AG04450 (cell line): ENCODE results near the gene MPHOSPH9. TPM values are rescaled to one million over a fixed set of nuclear protein-coding genes. Genes with fewer than 3 reads are reported as not detected.

Experiments used
- CTCF ChIA-PET: fragments of 300-600, 350-600 bp; formaldehyde crosslinking; extraction: SDS; loops from one replicate; lab custom pipeline; 2022; ENCODE audit warnings: antibody characterized with exemption, inconsistent platforms; lab: Charles Lee
- POLR2A ChIA-PET: fragments of 350-600 bp; formaldehyde crosslinking; extraction: SDS; loops from one replicate; lab custom pipeline; 2021; ENCODE audit warnings: antibody characterized with exemption, inconsistent platforms; lab: Yijun Ruan, JAX
- DNase-seq: peaks from one replicate; pipeline ENCODE4 v3.0.0-alpha.2; 2011; ENCODE audit warnings: low read depth, low spot score
- H3K27ac ChIP-seq: one replicate; pipeline ENCODE4 v1.5.1; 2012; ENCODE audit warnings: low read depth, low read length, control low read depth
- H3K27me3 ChIP-seq: one replicate; pipeline ENCODE4 v1.6.0; 2012; ENCODE audit warnings: low read length; ENCODE audit not compliant: control insufficient read depth, insufficient read depth
- H3K4me3 ChIP-seq: 2 replicates; pipeline ENCODE4 v1.5.1; 2011; ENCODE audit warnings: mild to moderate bottlenecking, low read depth, low read length, control low read depth
- H3K9me3 ChIP-seq: 2 replicates; pipeline ENCODE4 v1.5.1; 2012; ENCODE audit warnings: low read length; ENCODE audit not compliant: control insufficient read depth, insufficient read depth
- polyA plus RNA-seq: library from polyadenylated mRNA; depleted of rRNA; stranded (reverse); fragments of >200 nt; gene quantifications from 2 replicates; pipeline ENCODE4 v1.2.3, GENCODE V29; 2011
- TF ChIP-seq, protein P1 (sequence below): IDR thresholded peaks from 2 replicates; pipeline ENCODE4 v1.5.1; 2011; ENCODE audit warnings: low read depth, low read length, control low read depth, inconsistent platforms

Gene MPHOSPH9
- polyA plus RNA-seq, 1 experiment = 20.3 TPM

GRCh38 chr12:123238330-123238682 is 5.4 kb upstream of the MPHOSPH9 start:
- no peak overlapping the region for H3K27ac ChIP-seq
- no peak for DNase-seq
- H3K9me3 ChIP-seq = no peaks in the 10 kb centered on the region; the same call in 1 of the 2 replicates
- H3K4me3 ChIP-seq = no peak overlapping the region
- POLR2A ChIA-PET = interaction anchor here (0.7 to 1.2 kb wide), 2 partner anchors 195 to 402 kb away, joined by 3 read pairs; no protein-coding TSS in a partner anchor
- H3K27me3 ChIP-seq = no peaks in the 10 kb centered on the region
- CTCF ChIA-PET = interaction anchor here (0.5 to 2.6 kb wide), 46 partner anchors 9 to 600 kb away, joined by 3 to 41 read pairs (median 4); partner anchors contain the start of genes ABCB9 and OGFOD2
- TF ChIP-seq, protein P1, sequence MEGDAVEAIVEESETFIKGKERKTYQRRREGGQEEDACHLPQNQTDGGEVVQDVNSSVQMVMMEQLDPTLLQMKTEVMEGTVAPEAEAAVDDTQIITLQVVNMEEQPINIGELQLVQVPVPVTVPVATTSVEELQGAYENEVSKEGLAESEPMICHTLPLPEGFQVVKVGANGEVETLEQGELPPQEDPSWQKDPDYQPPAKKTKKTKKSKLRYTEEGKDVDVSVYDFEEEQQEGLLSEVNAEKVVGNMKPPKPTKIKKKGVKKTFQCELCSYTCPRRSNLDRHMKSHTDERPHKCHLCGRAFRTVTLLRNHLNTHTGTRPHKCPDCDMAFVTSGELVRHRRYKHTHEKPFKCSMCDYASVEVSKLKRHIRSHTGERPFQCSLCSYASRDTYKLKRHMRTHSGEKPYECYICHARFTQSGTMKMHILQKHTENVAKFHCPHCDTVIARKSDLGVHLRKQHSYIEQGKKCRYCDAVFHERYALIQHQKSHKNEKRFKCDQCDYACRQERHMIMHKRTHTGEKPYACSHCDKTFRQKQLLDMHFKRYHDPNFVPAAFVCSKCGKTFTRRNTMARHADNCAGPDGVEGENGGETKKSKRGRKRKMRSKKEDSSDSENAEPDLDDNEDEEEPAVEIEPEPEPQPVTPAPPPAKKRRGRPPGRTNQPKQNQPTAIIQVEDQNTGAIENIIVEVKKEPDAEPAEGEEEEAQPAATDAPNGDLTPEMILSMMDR = no peak

DNA sequence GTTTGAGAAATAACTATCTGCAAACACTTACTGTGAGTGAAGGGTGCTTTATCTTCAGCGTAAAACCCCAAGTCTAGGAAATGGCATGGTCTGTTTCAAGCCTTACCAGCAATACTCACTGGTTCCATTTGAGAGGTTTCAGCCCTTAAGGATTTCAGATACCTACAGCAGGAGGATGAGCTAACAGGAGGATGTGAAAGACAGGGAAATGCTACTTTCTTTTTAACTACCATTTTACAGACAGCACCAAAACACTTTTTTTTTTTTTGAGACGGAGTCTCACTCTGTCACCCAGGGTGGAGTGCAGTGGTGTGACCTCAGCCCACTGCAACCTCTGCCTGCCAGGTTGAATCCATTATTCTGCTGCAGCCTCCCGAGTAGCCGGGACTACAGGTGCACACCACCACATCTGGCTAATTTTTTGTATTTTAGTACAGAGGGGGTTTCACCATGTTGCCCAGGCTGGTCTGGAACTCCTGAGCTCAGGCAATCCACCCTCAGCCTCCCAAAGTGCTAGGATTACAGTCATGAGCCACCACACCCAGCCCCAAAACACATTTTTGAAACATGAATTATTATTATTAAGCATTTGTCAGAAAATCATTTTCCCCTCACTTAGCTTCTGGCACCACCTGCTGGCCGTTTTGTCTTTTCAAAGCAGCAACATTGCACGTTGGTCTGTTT is 4.8 kb upstream of the MPHOSPH9 start:
- H3K27me3 ChIP-seq = no peaks in the 10 kb centered on the region
- ChIA-PET POLR2A (interaction anchor here (0.7 to 1.2 kb wide), 2 partner anchors 195 to 402 kb away, joined by 3 read pairs; no protein-coding TSS in a partner anchor), CTCF (interaction anchor here (0.5 to 2.6 kb wide), 50 partner anchors 9 to 600 kb away, joined by 3 to 41 read pairs (median 4); partner anchors contain the start of genes ABCB9 and OGFOD2)
- peak; percentile 21 for DNase-seq
- H3K4me3 ChIP-seq = no peak overlapping the region
- no peak overlapping the region for H3K27ac ChIP-seq
- TF ChIP-seq, protein P1 = peak; percentile 83
- H3K9me3 ChIP-seq = no peaks in the 10 kb centered on the region; the same call in 1 of the 2 replicates

DNA sequence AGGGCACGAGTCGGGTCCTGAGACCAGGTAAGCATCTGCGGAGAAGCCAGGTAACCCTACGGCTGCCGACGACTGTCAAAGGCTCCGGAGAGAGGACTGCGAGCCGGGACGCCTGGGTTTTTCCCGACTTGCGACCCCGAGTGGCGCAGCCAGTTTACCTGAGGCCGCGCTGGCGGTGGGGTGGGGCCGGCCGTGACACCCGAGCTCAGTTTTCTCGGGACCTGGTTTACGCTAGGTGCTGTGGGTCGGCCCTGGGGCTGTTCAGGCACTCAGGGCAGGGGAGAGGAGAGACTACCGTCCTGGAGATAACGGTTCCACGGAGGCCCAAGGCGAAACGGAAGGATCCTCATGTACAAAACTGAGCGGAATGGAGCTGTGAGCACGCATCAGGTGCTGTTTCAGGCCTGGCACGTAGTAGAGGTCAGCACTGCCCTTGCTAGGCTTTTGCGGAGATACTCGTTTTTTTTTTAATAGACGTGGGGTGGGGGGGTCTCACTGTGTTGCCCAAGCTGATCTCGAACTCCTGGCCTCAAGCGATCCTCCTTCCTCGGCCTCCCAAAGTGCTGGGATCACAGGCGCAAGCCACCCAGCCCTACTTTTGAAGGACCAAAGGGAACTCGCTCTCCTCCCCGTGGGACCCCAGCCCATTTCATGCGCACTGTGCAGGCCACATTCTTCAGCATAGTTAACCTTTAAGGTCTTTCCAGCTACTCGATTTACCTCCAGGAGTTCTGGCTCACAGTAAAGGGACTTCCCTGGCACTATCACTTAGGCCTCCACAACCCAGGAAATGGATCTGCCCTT is 766 bp upstream of the MPHOSPH9 start:
- POLR2A ChIA-PET = interaction anchor here (0.6 to 2.5 kb wide), 29 partner anchors 8 to 479 kb away, joined by 3 to 56 read pairs (median 5); partner anchors contain the start of genes ABCB9, ARL6IP4, ATP6V0A2 and DDX55
- CTCF ChIA-PET = interaction anchor here (0.7 to 3.0 kb wide), 3 partner anchors 9 to 229 kb away, joined by 6 to 25 read pairs (median 10); no protein-coding TSS in a partner anchor
- peak overlapping the region; percentile 66 for H3K27ac ChIP-seq

GRCh38 chr12:123232472-123232806 is 502 bp downstream of the MPHOSPH9 start:
- TF ChIP-seq, protein P1 = no peak
- H3K9me3 ChIP-seq = no peaks in the 10 kb centered on the region; the same call in 1 of the 2 replicates
- peak overlapping the region; percentile 76 for H3K27ac ChIP-seq
- no peaks in the 10 kb centered on the region for H3K27me3 ChIP-seq
- ChIA-PET CTCF (interaction anchor here (0.6 to 3.0 kb wide), 4 partner anchors 72 to 214 kb away, joined by 3 to 25 read pairs (median 4); no protein-coding TSS in a partner anchor), POLR2A (interaction anchor here (0.6 to 2.5 kb wide), 46 partner anchors 9 to 480 kb away, joined by 3 to 56 read pairs (median 5); partner anchors contain the start of genes ABCB9, ARL6IP4, ATP6V0A2 and DDX55)
- peak overlapping the region; percentile 90 for H3K4me3 ChIP-seq
- DNase-seq = no peak

More for the DNA sequence above, 766 bp upstream of the MPHOSPH9 start:
- TF ChIP-seq, protein P1 = no peak
- peak overlapping the region; percentile 99 for H3K4me3 ChIP-seq
- DNase-seq = no peak
- no peaks in the 10 kb centered on the region for H3K27me3 ChIP-seq
- no peaks in the 10 kb centered on the region; the same call in 1 of the 2 replicates for H3K9me3 ChIP-seq
